ENCODE measurements around the gene GABRG3.

GABRG3 gene

DNA sequence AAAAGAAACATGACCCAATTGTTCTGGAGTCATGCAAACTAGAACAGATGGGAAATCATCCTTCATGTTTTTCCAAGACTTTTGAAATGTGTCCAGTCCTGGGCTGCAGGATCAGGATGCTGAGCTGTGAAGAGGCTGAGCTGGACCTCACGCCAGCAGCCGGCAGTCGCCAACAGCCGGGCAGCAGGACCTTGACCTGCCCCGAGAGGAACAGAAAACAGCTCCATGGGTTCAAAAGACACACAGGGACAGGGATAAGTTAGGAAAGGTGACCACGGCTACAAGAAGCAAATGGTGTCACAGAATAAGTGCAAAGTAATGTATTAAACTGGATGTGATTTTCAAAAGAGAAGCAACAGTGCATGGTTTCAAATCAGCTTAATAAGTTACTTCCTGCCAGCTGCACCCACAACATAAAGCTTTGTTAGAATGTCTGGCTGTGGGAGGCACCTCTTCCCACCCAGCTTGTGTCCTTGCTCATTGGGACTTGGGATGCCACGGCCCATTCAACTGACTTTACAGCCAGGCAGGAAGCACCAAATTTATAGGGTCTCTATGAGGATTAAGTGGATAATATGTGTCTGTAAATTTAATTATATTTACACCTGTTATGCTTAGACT, 266.4 kb downstream of the GABRG3 start:
- DNase-seq (ENCODE audit: low read depth in 1 of 2, low spot score in 1 of 2): no peak

DNA sequence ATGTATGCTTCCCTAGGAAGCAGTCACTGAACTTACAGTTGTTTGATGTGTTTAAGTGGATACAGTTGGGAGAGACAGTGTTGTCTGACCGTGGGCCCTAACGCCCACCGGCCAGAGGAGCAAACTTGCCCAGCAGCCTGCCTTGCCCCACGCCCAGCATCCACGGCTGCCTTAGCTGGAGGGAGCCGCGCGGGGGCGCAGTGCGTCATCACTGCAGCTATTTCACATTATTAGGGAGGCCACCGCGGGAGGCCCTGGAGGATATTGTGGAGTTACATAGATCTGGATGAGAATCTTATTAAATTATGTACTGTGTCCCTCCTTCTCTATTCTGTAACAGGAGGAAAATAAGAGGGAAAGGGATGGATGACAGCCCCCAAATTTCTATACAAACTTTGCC, 267.2 kb downstream of the GABRG3 start:
- no peak for DNase-seq (ENCODE audit: low read depth in 1 of 2, low spot score in 1 of 2)

DNA sequence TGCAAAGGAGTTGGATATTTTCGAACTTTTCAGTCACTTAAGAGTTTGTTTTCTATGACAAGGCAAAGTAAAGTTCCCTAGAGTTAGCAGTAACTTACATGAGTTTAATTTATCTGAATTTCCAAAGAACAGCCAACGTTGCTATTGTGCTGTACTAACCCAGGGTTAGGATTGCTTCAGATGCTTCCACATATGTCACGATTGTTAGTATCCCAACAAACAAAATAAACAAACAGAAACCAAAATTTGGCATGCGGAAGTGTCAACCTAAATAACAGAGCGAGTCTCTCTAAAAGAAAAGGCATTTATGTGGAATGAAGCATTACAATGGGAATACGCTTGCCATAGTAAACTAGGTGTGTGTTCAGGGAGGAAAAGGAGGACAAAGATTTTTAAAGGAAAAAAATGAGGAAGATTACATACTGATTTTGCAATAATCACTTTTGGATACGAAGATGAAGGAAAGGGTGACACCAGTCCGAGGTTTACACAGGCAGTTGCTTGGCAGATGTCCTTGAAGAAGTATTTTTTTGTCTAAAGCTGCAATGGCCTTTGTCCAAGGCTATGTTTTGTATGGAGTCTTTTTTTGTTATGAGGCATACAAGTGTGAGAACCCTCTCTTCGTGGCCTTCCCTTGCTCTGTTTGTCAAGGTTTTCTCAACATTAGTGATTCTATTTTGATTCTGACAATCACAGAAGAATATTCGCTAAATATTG, 267.9 kb downstream of the GABRG3 start:
- DNase-seq (ENCODE audit: low read depth in 1 of 2, low spot score in 1 of 2): no peak

DNA sequence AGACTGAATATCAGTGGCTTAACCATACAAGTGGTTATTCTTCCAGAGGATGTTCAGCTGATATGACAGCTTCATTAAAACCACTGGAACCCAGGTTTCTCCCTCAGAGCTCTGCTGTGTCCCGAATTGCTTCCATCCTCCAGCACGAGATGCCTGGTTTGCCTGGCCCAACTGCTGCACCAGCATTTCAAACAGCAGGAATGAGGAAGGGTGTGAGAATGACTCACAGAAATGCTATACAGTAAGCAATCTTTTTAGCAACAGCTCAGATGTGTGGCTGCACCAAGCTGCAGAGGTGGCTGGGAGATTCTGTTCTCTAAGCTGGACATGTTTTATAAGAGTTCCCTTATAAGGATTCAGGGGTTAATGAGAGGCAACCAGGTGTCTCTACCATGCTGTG, 271.0 kb downstream of the GABRG3 start:
- DNase-seq (ENCODE audit: low read depth in 1 of 2, low spot score in 1 of 2): no peak

DNA sequence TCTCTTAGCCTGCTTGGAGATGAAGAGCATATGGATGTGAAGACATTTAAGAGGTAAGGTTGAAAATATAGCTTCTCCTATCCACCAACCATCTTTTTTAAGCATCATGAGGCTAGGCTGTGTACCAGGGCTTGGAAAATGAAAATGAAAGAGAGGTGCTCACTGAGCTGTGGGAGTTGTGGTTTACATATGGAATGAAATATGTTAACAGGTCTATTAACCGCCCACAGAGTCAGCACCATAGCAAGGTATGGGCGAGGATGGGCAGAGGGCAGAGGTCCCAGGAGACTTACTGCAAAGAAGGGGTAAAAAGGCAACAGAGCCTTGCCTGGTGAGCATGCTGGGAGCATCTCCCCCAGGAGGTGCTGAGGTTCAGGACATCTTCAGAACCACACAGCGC, 273.1 kb downstream of the GABRG3 start:
- DNase-seq (ENCODE audit: low read depth in 1 of 2, low spot score in 1 of 2): no peak

DNA sequence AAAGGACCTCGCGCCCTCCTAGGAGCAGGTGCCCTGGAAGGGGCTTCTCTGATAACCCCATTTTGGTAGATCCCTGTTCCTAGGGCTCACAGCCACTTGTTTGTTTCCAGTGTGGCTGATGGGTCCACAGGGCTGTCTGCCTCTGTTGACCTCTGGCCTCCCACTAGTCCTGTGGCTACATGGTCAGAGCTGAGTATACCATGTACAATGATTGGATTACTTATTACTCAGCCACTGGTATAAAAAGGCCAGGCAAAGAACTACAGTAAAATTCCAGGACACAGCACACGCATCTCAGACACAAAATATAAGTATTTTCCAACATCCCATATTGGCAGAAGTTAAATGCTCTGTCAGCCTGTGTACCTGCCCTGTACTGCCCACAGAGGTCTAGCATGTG, 277.3 kb downstream of the GABRG3 start:
- DNase-seq (ENCODE audit: low read depth in 1 of 2, low spot score in 1 of 2): no peak

DNA sequence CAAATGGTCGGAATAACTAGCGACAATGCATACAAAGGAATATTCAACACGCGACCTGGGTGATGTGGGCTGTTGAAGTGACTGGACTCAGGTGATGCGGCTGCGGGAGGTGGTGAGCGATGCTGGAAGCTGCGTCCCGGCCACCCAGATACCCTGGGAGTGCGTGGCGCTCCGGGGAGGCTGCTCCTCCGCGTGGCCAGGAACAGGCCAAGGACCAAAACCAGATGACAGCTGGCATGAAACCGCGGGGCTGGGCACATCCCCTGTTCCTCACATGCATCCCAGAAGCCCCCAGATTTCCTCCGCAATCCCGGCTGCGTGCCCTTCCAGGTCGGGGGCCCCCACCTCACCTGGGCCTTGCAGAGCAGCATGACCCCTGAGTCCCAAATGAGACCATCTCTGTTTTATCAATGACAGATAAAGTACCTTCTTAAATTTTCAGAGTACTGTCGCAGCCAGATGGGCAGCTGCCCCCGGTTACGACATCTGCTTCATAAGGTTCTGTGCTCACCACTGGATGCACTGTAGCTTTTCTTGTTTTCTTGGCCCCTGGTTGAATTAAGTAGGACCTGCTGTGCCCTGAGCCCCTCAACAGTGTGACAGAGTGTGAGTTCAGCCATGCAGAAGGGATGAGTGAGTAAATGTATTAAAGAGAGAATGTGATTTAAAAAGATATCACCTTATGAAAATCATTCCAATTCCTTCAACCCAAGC, 278.2 kb downstream of the GABRG3 start:
- no peak for DNase-seq (ENCODE audit: low read depth in 1 of 2, low spot score in 1 of 2)

DNA sequence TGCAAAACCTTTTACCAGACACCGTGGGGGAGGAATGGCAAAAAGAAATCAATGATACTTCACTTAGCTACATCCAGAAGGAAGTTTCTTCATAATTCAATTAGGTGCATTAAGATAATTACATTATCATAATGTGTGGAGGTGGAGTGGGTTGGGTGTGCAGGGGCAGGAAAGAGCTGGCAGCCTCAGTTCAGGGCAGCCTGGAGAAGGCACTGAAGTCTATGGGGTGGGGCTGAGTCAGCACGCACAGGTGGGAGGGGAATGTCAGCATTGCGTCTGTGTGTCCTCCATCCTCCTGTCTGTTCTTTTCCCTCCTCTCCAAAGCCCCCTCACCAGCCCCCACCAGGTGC, 278.8 kb downstream of the GABRG3 start:
- DNase-seq (ENCODE audit: low read depth in 1 of 2, low spot score in 1 of 2): no peak

DNA sequence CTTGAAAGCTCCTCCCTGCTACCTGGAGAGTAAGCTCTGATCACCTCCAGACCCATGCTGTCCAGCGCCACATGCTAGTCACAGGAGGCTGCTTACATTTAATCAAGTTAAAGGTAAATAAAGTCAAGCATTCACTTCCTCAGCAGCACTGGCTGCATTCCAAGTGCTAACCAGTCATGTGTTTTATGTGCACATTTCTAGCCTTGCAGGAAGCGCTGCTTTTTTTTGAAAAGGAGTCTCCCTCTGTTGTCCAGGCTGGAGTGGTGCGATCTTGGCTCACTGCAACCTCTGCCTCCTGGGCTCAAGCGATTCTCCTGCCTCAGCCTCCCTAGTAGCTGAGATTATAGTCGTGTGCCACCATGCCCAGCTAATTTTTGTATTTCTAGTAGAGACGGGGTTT, 279.2 kb downstream of the GABRG3 start:
- DNase-seq (ENCODE audit: low read depth in 1 of 2, low spot score in 1 of 2): no peak

DNA sequence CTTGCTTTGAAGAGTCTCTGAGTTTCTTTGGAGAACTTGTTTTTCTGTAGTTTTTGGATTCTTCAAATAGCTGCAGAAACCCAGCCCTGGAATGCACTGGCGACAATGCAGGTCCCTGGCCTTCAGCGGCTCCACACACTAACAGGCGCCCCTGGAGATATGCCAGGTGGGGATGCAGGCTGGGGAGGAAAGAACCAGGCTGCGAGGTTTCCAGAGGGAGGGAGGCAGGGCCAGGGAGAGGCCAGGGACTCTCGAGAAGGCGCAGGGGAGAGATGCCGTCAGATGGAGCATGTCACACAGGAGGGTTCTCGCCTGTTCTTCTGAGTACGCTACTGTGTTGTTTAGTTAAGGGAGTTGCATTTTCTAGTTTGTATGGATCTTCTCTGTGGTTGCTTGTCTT, 283.1 kb downstream of the GABRG3 start:
- DNase-seq (ENCODE audit: low read depth in 1 of 2, low spot score in 1 of 2): no peak

DNA sequence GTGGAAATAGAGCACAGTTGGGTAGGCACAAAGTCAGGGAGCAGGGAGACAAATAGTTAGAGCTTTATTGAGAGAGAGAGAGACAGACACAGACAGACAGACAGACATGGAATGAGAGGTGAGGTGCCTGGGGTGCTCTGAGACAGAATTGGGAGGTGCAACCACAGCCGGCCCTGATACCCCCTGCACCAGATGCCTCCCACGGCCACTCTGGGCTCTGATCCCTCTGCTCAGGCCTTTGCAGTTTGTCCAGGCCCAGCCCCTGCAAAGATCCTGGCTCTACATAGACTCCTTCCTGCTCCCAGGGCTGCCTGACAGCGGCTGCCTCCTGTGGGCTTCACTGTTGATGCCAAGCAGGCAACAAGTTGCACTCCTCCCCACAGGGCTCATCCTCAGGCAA, 283.8 kb downstream of the GABRG3 start:
- DNase-seq (ENCODE audit: low read depth in 1 of 2, low spot score in 1 of 2): no peak

DNA sequence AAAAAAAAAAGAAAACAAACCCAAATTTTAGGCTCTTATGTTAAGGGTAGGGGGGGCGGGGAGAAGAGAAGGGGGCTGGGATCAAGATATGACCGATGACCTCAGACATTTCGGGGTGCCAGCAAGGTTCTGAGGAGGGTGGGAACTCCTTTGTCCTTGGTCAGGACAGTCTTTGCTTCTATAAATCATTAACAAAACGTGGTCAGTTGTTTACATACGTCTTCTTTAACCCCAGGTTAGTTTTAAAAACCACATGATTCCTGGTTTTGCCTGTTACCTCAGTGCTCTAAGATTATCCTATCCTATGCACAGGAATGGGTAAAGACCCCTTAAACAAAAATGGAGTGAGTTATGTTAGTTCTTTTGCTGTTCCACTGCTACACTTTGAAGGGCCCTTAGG, 285.5 kb downstream of the GABRG3 start:
- no peak for DNase-seq (ENCODE audit: low read depth in 1 of 2, low spot score in 1 of 2)

DNA sequence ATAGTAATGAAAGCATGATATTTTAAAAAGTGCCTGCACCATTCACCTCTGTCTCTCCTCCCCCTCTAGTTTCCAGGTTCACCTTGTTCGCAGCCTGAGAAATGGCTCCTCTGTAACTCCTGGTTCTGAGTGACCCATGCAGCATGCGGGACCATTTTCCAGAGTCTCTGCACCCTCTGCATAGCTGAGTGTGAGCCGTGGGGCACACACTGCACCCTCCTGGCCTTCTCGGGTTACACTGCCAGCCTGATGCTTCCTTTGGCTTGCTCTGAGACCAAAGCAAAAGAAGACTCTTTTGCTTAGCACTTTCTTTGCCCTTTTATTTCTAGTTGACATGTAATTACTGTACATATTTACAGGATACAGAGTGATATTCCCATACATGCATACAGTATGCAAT, 287.3 kb downstream of the GABRG3 start:
- no peak for DNase-seq (ENCODE audit: low read depth in 1 of 2, low spot score in 1 of 2)

DNA sequence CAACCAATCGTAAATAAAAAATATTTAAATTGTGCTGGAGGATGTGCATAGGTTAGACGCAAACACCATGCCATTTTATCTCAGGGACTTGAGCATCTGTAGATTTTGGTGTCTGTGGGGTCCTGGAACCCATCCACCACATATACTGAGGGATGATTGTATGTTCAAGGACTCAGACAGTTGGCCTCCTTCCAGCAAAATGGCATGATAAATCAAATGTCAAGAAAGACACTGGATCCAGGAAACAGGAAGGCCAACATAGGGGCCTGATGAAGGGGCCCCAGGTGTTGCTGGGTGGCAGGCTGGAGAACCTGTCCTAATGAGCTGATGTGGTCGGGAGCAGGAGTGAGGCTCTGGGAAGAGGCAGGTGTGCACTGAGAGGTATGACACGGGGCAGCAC, 289.5 kb downstream of the GABRG3 start:
- DNase-seq (ENCODE audit: low read depth in 1 of 2, low spot score in 1 of 2): no peak

DNA sequence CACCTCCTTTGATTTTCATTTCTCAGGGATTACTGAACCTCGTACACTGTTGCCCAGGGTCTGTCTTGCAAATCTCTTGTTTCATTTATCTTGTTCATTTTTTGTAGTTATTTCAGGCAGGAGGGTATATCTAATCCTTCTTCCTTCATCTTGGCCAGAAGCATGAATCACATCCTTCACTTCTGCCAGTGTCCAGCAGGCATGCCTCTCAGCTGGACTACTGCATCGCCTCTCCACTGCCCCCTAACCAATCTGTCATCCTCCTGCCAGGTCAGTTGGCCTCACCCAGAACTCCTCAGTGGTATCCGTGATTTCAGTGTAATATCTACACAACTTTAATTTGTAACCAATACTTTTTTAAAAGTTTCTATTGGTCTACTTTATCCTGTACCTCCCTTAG, 297.9 kb downstream of the GABRG3 start:
- no peak for DNase-seq (ENCODE audit: low read depth in 1 of 2, low spot score in 1 of 2)

DNA sequence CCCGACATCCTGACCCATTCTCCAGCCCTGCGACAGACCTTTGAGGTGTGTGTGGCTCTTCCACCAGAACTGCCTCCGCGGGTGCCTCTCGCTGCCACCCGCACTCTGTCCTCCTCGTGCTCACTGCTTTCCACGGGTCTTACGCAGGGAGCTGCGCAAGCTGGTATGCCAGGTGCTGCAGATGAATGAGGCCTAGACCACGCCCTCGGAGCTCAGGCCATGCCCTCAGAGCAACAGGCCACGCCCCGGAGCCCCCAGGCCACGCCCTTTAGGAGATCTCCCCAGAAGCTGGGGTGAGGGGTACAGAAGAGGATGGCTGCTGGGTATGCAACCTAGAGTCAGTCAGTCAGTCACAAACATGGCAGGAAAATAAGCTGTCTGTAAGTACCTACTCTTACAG, 300.3 kb downstream of the GABRG3 start:
- DNase-seq (ENCODE audit: low read depth in 1 of 2, low spot score in 1 of 2): no peak

DNA sequence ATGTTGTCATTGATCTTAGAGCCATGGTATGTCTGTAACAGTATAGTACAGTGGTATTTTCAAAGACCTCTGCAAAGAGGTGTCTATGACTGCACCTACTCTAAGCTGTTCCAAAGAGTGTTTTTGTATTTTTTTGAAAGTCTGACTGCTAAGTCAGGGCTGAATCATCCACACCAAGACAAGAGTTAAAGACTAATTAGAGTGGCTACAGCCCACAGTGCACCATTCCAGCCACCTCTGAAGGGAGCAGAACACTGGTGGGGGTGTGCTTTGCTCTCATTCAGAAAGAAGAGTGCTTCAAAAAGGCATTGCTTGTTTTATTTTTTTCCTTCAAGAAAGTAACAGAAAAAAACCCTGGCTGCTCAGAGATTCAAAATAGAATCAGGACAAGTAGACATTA, 301.4 kb downstream of the GABRG3 start:
- DNase-seq (ENCODE audit: low read depth in 1 of 2, low spot score in 1 of 2): no peak

DNA sequence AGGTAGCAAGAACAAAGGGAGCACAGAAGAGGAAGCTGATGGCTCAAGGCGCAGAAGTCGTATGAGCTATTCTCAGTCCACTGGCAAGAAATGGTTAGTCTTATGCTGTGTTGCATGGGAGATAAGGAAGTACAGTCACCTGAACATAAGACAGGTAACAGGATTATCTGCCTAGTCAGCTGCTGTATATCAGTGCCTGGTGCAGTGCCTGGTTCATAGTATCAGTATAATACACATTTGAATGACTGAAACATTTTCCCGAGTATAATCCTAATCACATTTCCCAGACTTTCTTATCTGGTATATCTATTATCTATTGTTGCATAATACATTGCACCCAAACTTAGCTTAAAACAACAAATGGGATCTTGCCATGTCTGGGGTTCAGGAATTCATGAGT, 302.5 kb downstream of the GABRG3 start:
- no peak for DNase-seq (ENCODE audit: low read depth in 1 of 2, low spot score in 1 of 2)

DNA sequence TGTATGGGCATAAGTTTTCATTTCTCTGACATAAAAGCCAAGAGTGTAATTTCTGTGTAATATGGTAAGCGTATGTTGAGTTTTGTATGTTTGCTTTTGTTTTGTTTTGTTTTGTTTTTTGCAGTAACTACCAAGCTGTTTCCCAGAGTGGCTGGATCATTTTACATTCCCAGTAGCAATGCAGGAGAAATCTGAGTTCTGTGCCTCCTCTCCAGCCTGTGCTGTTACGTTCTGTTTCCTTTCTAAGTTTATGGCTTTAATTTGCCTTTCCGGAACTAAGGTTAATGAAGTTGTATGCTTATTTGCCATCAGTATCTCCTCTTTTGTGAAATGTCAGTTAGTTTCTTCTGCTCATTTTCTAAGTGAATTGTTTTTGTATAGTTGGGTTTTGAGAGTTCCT, 307.8 kb downstream of the GABRG3 start:
- no peak for DNase-seq (ENCODE audit: low read depth in 1 of 2, low spot score in 1 of 2)

DNA sequence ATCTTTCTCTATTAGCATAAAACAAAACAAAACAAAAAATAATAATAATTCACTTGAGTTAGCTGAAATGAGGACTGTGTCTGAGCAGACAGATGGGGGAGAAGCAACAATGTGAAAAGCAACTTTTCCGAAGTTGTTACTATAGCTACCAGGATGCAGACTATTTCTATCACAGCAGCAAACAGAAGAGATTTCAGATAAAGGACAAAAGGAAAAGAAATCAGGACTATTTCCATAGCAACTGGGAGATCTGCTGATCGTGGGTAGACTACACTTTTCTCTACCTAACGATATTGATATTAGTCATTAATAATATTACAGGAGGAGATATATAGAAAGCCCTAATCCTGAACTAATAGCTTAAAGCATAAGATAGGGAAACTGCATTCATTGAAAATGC, 321.7 kb downstream of the GABRG3 start:
- no peak for DNase-seq (ENCODE audit: low read depth in 1 of 2, low spot score in 1 of 2)

DNA sequence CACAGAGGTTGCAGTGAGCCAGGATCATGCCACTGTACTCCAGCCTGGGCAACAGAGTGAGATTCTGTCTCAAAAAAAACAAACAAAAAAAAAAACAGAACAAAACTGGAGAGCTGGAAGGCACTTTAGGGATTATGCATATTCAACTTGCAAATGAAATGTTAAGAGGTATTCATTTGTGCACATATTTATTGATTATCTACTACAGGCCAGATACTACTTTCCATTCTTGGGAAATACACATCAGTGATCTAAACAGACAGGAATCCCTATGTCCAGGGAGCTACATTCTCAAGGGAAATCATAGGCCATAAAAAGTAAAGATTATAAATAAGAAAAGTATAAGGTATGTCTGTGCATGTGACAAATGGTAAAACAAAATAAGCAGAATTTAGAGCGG, 322.6 kb downstream of the GABRG3 start:
- no peak for DNase-seq (ENCODE audit: low read depth in 1 of 2, low spot score in 1 of 2)

DNA sequence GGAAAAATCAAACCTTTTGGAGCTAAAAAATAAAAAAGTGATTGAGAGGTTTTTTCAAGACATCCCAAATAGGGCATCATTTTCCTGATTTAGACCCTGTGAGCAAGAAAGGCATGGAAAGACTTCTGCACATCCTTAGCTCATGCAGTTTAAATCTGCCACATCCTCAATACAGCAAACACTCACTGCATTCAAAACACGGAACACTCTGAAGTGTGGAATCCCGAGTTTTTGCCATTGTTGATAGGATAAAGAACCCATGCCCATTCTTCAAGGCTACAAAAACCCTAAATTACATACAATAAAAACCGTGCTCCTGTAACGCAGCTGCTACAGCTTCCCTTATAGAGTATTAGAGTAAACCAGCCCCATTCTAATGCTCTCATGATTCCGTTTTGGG, 346.8 kb downstream of the GABRG3 start:
- no peak for DNase-seq (ENCODE audit: low read depth in 1 of 2, low spot score in 1 of 2)

DNA sequence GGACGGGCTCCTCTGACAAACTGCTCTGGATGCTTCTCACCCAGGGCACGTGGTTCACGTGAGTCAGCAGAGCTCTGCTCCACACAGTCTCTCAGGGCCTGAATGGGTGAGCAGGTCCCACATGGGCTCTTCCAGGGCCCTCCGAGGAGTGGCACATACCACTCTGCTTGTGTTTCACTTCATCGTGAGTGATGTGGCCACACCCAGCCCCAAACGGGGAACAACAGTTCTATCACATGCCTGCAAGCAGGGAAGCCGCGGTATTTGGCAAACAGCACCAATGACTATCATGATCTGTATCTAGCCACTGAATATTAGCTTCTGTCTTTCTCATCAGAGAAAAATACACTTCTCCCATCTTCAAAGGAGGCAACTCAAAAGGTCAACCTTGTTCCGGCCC, 352.8 kb downstream of the GABRG3 start:
- DNase-seq (ENCODE audit: low read depth in 1 of 2, low spot score in 1 of 2): no peak
